NB4 (cell line): ENCODE data around the gene SMC3.

ENCODE experiments used
- DNase-seq: peaks from one replicate; pipeline ENCODE4 v3.0.0; 2010; ENCODE audit warnings: low read depth
- H3K4me3 ChIP-seq: one replicate; pipeline ENCODE4 v1.5.1; 2011; ENCODE audit warnings: mild to moderate bottlenecking, low read depth, low read length, moderate library complexity
- CTCF ChIP-seq: IDR thresholded peaks from one replicate; pipeline ENCODE4 v1.5.1; 2012; ENCODE audit warnings: low read depth, low read length
- MAX ChIP-seq: IDR thresholded peaks from 2 replicates; pipeline ENCODE4 v1.6.1; 2011; ENCODE audit warnings: low read depth, low read length
- MYC ChIP-seq: IDR thresholded peaks from 2 replicates; pipeline ENCODE4 v1.6.1; 2011; ENCODE audit warnings: low read depth, low read length
- POLR2A ChIP-seq: IDR thresholded peaks from 2 replicates; pipeline ENCODE4 v1.6.1; 2011; ENCODE audit warnings: mild to moderate bottlenecking; ENCODE audit not compliant: insufficient read length; ENCODE audit errors: extremely low read depth

Gene SMC3

GRCh38 chr10:110615057-110615747 lies 47.7 kb downstream of the SMC3 start:
- no peak for TF ChIP-seq MAX
- TF ChIP-seq POLR2A: no peak
- no peak for TF ChIP-seq CTCF
- TF ChIP-seq MYC: no peak
- H3K4me3 ChIP-seq: no peak overlapping the region
- DNase-seq: no peak

- TF ChIP-seq MYC: no peak
- no peak for TF ChIP-seq CTCF
- TF ChIP-seq MAX: no peak
- TF ChIP-seq POLR2A: no peak
- no peak overlapping the region for H3K4me3 ChIP-seq
- DNase-seq: no peak
Measured at GRCh38 chr10:110616493-110617033, 49.1 kb downstream of the SMC3 start.

GRCh38 chr10:110617425-110618229 lies 50.1 kb downstream of the SMC3 start:
- no peak for DNase-seq
- no peak for TF ChIP-seq MAX
- no peak overlapping the region for H3K4me3 ChIP-seq

- TF ChIP-seq MYC (no peak), MAX (no peak), CTCF (no peak), POLR2A (no peak)
- no peak for DNase-seq
- H3K4me3 ChIP-seq: no peak overlapping the region
Measured at GRCh38 chr10:110618230-110618610, 50.7 kb downstream of the SMC3 start.

- TF ChIP-seq POLR2A (no peak), MYC (no peak), CTCF (no peak)
- no peak for DNase-seq
- no peak overlapping the region for H3K4me3 ChIP-seq
Measured at GRCh38 chr10:110619514-110620397, 52.3 kb downstream of the SMC3 start.
